Left lung (tissue), 10 donors: ENCODE results near the gene ACAP1. TPM values are rescaled to one million over a fixed set of nuclear protein-coding genes. Genes with fewer than 3 reads are reported as not detected.

Experiments used
- ATAC-seq: fragments of 200-7000 bp; cut with Tn5 transposase; one replicate; pipeline ENCODE4 v1.9.1; 2020; ENCODE audit warnings: moderate library complexity
- DNase-seq, 4 donors: peaks; one replicate each; pipeline ENCODE4 v3.0.0-alpha.2; 2013 to 2020
- H3K27ac ChIP-seq, 2 donors: fragments of 200-600 bp; sonication (generic) in 1 of 2; one replicate each; pipeline versions ENCODE4 v1.5.0 to v1.8.0; 2020 to 2021
- H3K27me3 ChIP-seq, 2 donors: fragments of 200-600 bp; sonication (generic) in 1 of 2; one replicate each; pipeline versions ENCODE4 v1.5.0 to v1.8.0; 2020 to 2021
- H3K36me3 ChIP-seq, 2 donors: fragments of 200-600 bp; sonication (generic) in 1 of 2; one replicate each; pipeline versions ENCODE4 v1.5.0 to v1.8.0; 2020 to 2021
- H3K4me1 ChIP-seq, 2 donors: fragments of 200-600 bp; one replicate each; pipeline ENCODE4 v1.8.0; 2021
- H3K4me3 ChIP-seq, 2 donors: fragments of 200-600 bp; sonication (generic) in 1 of 2; one replicate each; pipeline versions ENCODE4 v1.5.0 to v1.8.0; 2020 to 2021; ENCODE audit warnings: mild to moderate bottlenecking in 1 of 2
- H3K9me3 ChIP-seq, 2 donors: fragments of 200-600 bp; sonication (generic) in 1 of 2; one replicate each; pipeline versions ENCODE4 v1.5.0 to v1.8.0; 2020 to 2021
- CTCF ChIP-seq, 2 donors: fragments of 200-600 bp; sonication (generic) in 1 of 2; IDR thresholded peaks; one replicate each; pipeline versions ENCODE4 v1.5.0 to v1.8.0; 2021; ENCODE audit warnings: antibody characterized with exemption in 2 of 2
- intact Hi-C, 2 donors: fragments of 100-400 bp; cut with DNase I; formaldehyde crosslinking; loops; one replicate each; pipeline versions ENCODE4 v1.11.2 to v1.14.2; 2022
- polyA plus RNA-seq, 6 donors: library from polyadenylated mRNA; unstranded; fragments of 120-200 nt; gene quantifications; one replicate each; pipeline ENCODE4 v1.2.1, GENCODE V29; 2013; ENCODE audit not compliant: insufficient read length in 6 of 6
- total RNA-seq, 2 donors: library from RNA; stranded (reverse); fragmentation: NEBNext Ultra II Directional; extraction: Animal tissue kit (Norgen Biotek cat#: 25700); gene quantifications; one replicate each; pipeline ENCODE4 v1.2.1, GENCODE V29; 2021
- donor health status: DM: no; HTN: yes; CAD: no.
- donor health status: DM: no; HTN: no; CAD: no.

Gene ACAP1
- total and polyA plus RNA-seq, 8 donors, result 6.7 to 51.4 (median 9.2) TPM

- DNase-seq (peak in 1 of 4 donors; percentile 41), ATAC-seq (no peak)
- TF ChIP-seq CTCF (IDR thresholded peaks at IDR 0.05), result no peak
- Histone ChIP-seq H3K36me3 (no peaks in the 10 kb centered on the region), H3K9me3 (no peaks in the 10 kb centered on the region), H3K27me3 (no peaks in the 10 kb centered on the region), H3K27ac (peak overlapping the region in 1 of 2 donors; percentile 33), H3K4me1 (peaks cover 12 to 45% of the 10 kb centered on the region in 2 donors), H3K4me3 (no peak overlapping the region)
- intact Hi-C loops, result loop anchor here in 1 of 2 donors (5.0 to 10.0 kb wide), 2 partner anchors 79 to 207 kb away; partner anchors contain the start of genes FGF11, SENP3 and TMEM102
These were observed 19.2 kb downstream of the ACAP1 start for GRCh38 chr17:7355573-7355972.

- H3K36me3 ChIP-seq, result no peaks in the 10 kb centered on the region
- no peaks in the 10 kb centered on the region for H3K27me3 ChIP-seq
- H3K9me3 ChIP-seq, result no peaks in the 10 kb centered on the region
- intact Hi-C loops, result loop anchor here in 1 of 2 donors (5.0 to 10.0 kb wide), 2 partner anchors 79 to 206 kb away; partner anchors contain the start of genes FGF11, SENP3 and TMEM102
- peak; percentile 51 for ATAC-seq
- H3K27ac ChIP-seq, result no peak overlapping the region
- peak; percentile 79 to 97 for TF ChIP-seq CTCF (IDR thresholded peaks at IDR 0.05)
- DNase-seq, result peak; percentile 45 to 97 (median 80)
- H3K4me1 ChIP-seq, result peaks cover 10 to 39% of the 10 kb centered on the region in 2 donors
- no peak overlapping the region for H3K4me3 ChIP-seq
These were observed 19.8 kb downstream of the ACAP1 start for GRCh38 chr17:7356072-7356549.

GRCh38 chr17:7356756-7357155 lies 20.4 kb downstream of the ACAP1 start:
- H3K4me3 ChIP-seq, result no peak overlapping the region
- no peak for TF ChIP-seq CTCF (IDR thresholded peaks at IDR 0.05)
- H3K4me1 ChIP-seq, result peaks cover 10 to 36% of the 10 kb centered on the region in 2 donors
- H3K36me3 ChIP-seq, result no peaks in the 10 kb centered on the region
- no peak overlapping the region for H3K27ac ChIP-seq
- H3K9me3 ChIP-seq, result no peaks in the 10 kb centered on the region
- intact Hi-C loops, result loop anchor here in 1 of 2 donors (5.0 to 10.0 kb wide), 2 partner anchors 78 to 206 kb away; partner anchors contain the start of genes FGF11, SENP3 and TMEM102
- ATAC-seq (no peak), DNase-seq (no peak)
- peaks cover 0 to 4% of the 10 kb centered on the region in 2 donors for H3K27me3 ChIP-seq

- no peak for DNase-seq
- no peak for ATAC-seq
- no peaks in the 10 kb centered on the region for H3K36me3 ChIP-seq
- intact Hi-C loops, result loop anchor here in 1 of 2 donors (5.0 to 10.0 kb wide), 2 partner anchors 77 to 205 kb away; partner anchors contain the start of genes FGF11, SENP3 and TMEM102
- peaks cover 10 to 34% of the 10 kb centered on the region in 2 donors for H3K4me1 ChIP-seq
- no peak overlapping the region for H3K4me3 ChIP-seq
- no peaks in the 10 kb centered on the region for H3K9me3 ChIP-seq
- peaks cover 0 to 4% of the 10 kb centered on the region in 2 donors for H3K27me3 ChIP-seq
- H3K27ac ChIP-seq, result no peak overlapping the region
- TF ChIP-seq CTCF (IDR thresholded peaks at IDR 0.05), result no peak
These were observed 21.1 kb downstream of the ACAP1 start for GRCh38 chr17:7357381-7357780.

- no peaks in the 10 kb centered on the region for H3K36me3 ChIP-seq
- no peak for ATAC-seq
- H3K4me3 ChIP-seq, result no peak overlapping the region
- no peak for TF ChIP-seq CTCF (IDR thresholded peaks at IDR 0.05)
- no peak overlapping the region for H3K27ac ChIP-seq
- peaks cover 0 to 4% of the 10 kb centered on the region in 2 donors for H3K27me3 ChIP-seq
- no peaks in the 10 kb centered on the region for H3K4me1 ChIP-seq
- no peak for DNase-seq
- no peaks in the 10 kb centered on the region for H3K9me3 ChIP-seq
- intact Hi-C loops, result no loop called here
These were observed 25.6 kb downstream of the ACAP1 start for GRCh38 chr17:7361906-7362305.
